Erythroblast (primary cell): ENCODE measurements around the gene AP2A2.

Experiments
- DNase-seq, 2 experiments: peaks; one replicate each; lab custom pipeline; 2025; lab: John Stamatoyannopoulos, UW
- GATA1 ChIP-seq: IDR thresholded peaks from 2 replicates; pipeline ENCODE4 v1.6.1; 2011; ENCODE audit warnings: low read depth, mild to moderate bottlenecking, control low read depth, low read length, moderate library complexity
- POLR2A ChIP-seq: IDR thresholded peaks from 2 replicates; pipeline ENCODE4 v1.6.1; 2011; ENCODE audit warnings: mild to moderate bottlenecking, low read length

Gene AP2A2

GRCh38 chr11:1040428-1041148, 114.9 kb downstream of the AP2A2 start:
- TF ChIP-seq POLR2A (no peak), GATA1 (no peak)

GRCh38 chr11:1041149-1041467, 115.4 kb downstream of the AP2A2 start:
- no peak for DNase-seq

More at GRCh38 chr11:1040428-1041148, 114.9 kb downstream of the AP2A2 start:
- no peak for DNase-seq

GRCh38 chr11:1041471-1041870, 115.8 kb downstream of the AP2A2 start:
- TF ChIP-seq GATA1, result no peak
- no peak for TF ChIP-seq POLR2A
- DNase-seq, result no peak

More at GRCh38 chr11:1041149-1041467, 115.4 kb downstream of the AP2A2 start:
- TF ChIP-seq POLR2A (no peak), GATA1 (no peak)

- TF ChIP-seq GATA1 (peak; percentile 48), POLR2A (no peak)
- peak; percentile 89 to 91 for DNase-seq
Observed at GRCh38 chr11:1041936-1042608, 116.4 kb downstream of the AP2A2 start.

GRCh38 chr11:1042626-1043562, 117.2 kb downstream of the AP2A2 start:
- DNase-seq, result no peak
- TF ChIP-seq GATA1 (no peak), POLR2A (no peak)

- TF ChIP-seq POLR2A, result no peak
- DNase-seq, result no peak
Observed at GRCh38 chr11:1043563-1044096, 118.0 kb downstream of the AP2A2 start.

GRCh38 chr11:1044160-1044559, 118.5 kb downstream of the AP2A2 start:
- DNase-seq, result no peak
- no peak for TF ChIP-seq POLR2A

- DNase-seq, result no peak
- TF ChIP-seq POLR2A (no peak), GATA1 (no peak)
Observed at GRCh38 chr11:1047595-1048156, 122.0 kb downstream of the AP2A2 start.

- no peak for DNase-seq
Observed at GRCh38 chr11:1048375-1049070, 122.9 kb downstream of the AP2A2 start.

GRCh38 chr11:1049071-1049405, 123.4 kb downstream of the AP2A2 start:
- TF ChIP-seq POLR2A (no peak), GATA1 (no peak)

More at GRCh38 chr11:1048375-1049070, 122.9 kb downstream of the AP2A2 start:
- TF ChIP-seq GATA1, result no peak
- TF ChIP-seq POLR2A, result no peak

GRCh38 chr11:1049431-1049891, 123.8 kb downstream of the AP2A2 start:
- TF ChIP-seq POLR2A (no peak), GATA1 (no peak)
- DNase-seq, result no peak

More at GRCh38 chr11:1049071-1049405, 123.4 kb downstream of the AP2A2 start:
- no peak for DNase-seq

- TF ChIP-seq POLR2A (no peak), GATA1 (no peak)
- no peak for DNase-seq
Observed at GRCh38 chr11:1049911-1050580, 124.4 kb downstream of the AP2A2 start.
